Dermis blood vessel endothelial cell (primary cell): ENCODE data around the gene MAPK8. TPM values are rescaled to one million over a fixed set of nuclear protein-coding genes. Genes with fewer than 3 reads are reported as not detected.
A peak's percentile ranks its signal among the peaks of the same experiment; 100 is the strongest.

Experiments
- DNase-seq: peaks from one replicate; pipeline ENCODE4 v3.0.0; 2010
- total RNA-seq: library from RNA; depleted of rRNA; stranded (reverse); fragments of >200 nt; gene quantifications from 2 replicates; pipeline ENCODE4 v1.2.3, GENCODE V29; 2014

MAPK8 gene
- total RNA-seq, 1 donor from 2014 or later, result 81.3 TPM

DNA sequence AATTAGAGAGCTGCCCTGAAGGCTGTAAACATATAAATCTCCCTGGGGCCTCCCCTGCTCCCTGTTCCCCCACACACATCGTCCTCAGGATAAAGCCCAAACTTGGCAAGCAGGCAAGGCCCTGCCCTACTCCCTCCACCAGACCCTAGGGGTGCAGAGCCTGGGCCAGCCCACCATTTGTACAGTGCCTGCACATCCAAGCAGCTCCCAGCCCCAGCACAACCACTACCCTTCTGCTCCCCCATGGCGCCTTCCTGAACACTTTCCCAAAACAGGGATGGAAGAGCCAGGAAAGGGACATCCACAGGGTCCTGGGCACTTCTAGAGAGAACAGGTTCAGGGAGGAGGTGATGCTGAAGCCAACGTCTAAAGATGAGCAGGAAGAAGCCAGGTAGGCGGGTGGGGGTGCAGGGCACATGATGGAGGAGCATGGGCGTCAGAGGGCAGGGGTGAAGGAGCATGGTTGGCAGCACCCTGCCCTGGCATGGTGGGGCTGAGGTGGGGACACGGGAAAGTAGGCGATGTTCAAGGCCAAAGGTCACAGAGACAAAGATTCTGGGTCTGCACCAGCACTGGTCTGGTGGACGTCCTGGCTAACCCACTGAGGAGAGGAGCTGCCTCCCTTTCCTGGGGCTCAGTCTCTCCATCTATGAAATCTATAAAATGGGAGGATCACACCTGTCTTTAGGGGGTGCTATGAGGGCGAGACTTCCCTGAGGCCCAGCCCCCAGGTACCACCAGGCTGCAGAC, 157.8 kb downstream of the MAPK8 start:
- no peak for DNase-seq

DNA sequence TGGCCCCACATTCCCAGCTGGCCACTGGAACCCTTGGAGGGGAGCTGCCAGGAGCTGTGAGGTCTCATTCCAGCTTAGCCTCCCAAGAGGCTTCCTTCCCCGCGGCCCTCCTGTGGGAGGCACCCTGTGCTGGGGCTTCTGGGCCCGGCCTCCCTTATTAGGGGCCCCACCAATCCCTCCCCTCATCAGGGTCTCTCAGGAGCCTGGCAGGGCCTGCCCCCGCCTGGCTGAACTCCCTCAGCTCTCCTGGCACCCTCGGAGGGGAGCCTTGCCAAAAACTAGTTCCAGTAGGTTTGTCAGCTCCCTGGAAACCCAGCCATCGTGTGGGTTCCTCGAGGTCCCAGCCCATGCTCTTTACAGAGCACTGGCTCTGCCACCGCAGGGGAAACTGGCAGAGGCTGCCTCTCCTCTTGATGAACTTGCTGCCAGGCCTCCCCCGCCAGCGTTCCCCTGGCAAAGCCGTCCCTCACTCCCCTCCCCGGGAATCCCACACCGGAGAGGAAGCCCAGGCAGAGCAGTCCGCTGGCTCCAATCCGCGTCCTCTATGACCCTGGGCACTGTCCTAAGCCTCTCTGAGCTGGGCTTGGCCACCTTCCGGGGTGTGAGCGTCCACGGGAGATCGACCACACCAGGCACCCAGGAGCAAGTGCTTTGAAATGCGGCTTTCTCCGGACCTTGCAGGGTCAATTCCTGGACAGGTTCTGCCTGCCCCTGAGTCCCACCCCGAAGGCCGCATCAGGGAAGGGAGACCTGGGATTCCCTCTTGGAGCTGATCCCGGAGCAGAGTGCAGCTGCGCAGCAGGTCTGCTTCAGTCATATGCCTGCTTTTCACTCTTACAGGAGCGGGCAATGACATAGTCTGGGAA, 158.6 kb downstream of the MAPK8 start:
- no peak for DNase-seq

DNA sequence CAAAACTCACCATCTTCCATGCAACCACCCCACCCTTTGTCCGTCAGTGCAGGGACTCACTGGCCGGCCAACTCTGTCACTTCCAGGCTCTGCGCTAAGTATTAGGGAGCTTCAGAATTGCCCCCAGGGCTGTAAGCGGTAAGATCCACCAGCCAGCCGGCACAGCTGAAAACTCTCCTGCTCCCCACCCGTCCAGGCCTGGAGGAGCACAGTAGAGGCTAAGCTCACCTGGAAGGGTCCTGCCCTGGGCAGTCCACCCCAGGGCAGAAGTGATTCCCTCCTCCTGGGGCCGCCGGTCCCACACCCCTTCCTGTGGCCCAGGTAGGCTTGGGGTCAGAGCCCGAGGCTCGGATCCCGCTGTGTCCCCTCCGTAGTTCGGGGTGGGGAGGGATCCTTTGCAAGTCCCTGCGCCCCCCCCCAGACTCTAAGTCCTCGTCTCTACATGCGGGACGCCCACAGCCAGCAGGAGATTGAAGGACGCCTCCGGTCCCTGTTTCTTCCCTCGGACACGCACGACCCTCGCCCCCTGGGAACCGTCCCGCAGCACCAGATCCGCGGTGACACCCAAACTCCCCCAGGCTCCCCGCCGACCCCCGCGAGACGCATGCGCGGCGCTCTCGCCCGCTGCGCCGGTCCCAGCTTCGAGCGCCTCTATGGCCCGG, 159.5 kb downstream of the MAPK8 start:
- DNase-seq, result no peak

DNA sequence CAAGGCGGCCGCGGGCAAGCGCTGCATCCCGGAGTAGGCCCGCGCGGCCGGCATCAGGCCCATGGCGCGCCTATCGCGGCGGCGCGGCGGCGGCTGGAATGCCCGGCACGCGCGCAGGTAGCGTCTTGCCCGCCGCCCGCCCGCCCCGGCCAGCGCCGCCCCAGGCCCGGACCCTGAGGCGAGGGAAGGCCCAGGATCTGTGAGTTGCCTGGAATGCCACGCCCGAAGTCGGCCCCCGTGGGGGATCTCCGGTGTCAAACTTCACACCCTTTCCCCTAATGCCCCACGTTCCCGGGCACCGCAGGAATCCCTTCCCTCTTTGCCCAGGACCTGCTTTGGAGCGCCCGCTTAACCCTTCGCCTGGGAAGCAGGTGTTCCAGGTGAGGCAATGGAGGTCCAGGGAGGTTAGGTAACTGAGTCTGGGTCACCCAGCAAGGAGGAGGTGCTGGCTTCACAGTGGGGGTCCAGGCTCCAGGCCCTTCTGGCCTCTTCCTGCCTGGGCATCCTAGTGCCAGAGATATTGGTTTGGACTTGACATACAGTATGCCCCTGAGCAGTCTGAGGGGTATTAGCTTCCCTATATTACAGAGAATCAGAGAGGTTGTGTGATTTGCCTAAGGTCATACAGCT, 160.2 kb downstream of the MAPK8 start:
- peak; percentile 26 for DNase-seq

DNA sequence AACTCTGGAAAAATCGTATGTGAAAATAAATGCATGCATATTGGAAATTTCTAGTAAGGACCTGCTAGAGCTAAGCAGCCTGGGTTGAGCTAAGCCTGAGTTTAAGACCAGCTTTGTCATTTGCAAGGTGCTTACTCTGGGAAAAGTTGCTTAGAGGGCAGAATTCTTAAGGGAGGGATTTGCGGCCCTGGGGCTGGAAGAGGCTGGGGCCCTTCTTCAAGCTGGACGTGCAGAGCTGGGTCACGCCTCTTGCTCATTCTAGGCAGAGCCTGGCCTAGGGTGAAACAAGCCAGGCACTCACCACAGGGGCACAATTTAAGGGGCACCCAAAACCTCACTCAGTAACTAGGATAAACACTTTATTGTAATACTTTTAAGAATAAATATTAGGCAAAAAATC, 161.2 kb downstream of the MAPK8 start:
- DNase-seq, result no peak

DNA sequence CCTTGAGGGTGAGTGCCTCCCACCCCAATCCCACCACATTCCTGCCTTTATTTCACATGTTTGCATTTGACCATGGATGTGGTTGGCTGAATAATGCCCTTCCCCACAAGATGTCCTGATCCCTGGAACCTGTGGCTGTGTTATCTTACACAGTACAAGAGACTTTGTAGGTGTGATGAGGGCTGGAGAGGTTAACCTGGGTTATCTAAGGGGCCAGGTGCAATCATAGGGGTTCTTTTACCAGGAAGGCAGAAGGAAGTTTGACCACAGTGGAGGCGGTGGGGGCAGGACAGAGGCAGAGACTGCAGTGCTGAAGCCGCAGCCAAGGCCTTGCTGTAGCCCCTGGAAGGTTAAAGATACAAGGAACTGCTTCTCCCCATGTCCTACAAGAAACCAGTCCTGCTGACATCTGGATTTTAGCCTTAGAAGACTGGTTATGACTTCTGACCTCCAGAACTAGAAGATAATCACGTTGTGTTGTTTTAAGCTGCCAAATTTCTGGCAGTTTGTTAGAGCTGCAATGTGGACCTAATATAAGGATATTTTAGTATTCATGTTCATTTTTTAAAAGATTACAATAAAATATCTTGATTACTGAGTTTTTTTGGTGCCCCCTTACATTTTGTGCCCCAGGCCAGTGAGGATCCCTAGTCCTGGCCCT, 161.8 kb downstream of the MAPK8 start:
- DNase-seq, result no peak

DNA sequence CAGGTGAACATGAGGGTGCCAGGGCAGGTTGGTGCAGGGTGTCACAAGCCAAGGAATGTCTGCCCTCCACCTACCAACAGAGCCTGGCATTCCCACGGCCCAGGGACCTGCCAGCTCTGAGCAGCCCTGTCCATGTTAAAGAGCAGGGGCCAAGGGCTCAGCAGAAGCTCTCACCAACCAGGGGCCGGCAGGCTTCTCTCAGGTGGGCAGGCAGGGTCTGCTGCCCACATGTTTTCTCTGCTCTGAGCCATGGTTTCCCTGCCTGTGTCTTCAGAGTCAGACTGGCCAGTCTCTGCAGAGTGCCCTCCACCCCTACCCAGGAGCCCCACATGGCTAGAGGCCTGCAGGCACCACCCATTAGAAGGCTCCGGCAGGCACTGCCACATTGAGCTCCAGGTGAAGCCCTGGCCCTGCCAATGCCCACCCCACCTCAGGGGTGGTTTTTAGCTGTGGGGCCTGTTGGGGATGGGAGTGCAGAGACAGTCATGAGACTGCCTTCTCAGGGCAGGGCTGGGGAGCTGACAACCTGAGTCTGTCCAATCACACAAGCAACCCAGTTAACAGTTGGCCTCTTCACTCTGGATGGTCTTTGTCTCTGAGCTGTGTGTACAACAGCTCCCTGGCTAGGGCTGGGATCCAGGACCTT, 162.5 kb downstream of the MAPK8 start:
- DNase-seq, result no peak

DNA sequence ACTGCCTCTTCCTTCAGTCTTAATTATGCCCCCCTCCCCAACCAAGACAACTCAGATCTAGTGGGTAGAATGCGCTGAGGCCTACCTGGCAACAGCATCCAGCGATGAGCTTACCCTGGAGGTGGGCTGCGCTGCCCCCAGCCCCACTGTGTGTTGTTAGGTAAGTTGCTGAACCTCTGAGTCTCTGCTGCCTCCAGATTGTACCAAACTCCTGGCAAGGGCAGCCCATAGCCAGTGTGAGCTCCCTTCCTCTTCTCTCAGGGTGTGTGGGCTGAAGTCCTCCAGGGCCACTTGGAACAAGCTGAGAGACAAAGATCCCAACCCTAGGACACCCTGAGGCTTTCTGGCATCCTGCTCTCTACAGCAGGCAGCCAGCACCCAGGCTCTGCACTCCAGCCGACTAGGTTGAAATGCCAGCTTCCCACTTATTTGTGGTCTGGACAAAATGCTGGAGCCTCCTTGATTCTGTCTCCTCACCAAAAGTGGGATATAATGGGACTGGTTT, 163.1 kb downstream of the MAPK8 start:
- no peak for DNase-seq

DNA sequence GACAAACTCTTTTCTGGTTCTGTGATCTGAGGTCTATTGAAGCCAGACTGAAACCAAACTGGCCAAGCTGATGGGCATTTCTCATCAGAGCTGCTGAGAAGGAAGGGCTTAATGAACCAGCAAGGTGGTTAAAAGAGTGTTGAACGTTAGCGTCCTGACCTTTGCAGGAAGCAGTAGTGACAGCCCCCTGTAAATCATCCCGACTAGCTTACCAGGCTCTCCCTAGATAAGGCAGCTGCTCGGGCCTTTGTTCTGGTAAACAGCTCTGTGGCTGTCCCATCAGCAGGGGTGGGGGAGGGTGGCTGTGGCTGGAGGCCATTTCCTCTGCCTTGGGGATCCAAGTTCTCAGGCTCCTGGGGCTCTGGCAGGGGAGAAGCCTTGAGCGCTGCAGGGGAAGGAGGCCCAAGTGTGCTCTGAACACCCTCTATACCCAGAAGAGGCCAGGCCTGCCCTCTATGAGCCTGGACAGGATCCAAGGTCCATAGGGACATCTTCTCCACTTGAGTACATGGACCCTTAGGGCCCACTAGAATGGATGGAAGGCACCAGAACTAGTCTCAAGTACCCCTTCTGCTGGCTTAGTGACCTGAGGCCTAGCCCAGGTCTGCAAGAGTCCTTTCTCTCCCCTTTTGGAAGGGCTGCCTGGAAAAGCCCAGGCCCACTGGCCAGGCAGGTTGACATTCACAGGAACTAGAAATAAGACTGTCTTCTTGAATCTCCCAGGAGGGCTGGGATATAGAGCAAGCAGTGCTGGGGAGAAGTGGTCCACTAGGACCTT, 163.8 kb downstream of the MAPK8 start:
- DNase-seq, result peak; percentile 80

DNA sequence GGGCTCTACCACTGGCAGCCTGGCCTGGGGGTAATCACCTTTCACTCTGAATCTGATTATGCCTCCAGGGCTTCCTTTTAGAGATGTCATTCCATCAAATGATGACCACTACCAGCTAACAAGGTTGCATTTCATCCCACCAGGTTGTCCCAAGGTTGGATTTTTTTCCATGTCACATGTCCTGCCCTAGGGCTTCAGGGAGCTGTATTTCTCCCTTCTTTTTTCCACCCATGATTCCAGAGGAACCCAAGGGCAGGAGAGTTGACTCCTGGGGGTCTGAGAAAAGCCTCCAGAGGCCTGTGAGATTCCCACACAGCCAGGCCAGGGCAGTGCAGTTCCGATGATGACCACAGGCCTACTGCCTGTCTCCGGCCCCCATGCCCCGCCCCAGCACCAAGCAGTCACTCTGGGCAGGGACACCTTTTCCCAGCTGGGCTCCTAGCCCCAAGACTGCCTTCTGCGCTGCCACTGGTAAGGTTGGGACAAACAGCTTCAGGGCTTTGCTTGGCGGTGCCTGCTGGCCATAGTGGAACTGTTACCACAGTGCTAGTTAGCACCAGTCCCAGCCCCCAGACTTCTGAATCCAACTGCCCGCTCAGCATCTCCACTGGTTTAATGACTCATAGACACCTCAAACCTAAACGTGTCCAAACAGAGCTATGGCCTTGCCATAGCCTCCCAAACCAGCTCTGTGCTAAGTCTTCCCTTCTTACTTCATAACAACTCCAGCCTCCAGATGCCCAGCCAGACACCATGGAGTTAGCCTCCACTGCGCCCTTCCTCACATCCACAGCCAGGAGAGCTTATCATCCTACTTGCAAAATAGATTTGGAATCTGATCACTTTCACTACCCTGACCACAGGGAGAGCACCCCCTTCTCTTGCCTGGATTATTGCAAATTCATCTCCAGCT, 164.7 kb downstream of the MAPK8 start:
- DNase-seq, result no peak

DNA sequence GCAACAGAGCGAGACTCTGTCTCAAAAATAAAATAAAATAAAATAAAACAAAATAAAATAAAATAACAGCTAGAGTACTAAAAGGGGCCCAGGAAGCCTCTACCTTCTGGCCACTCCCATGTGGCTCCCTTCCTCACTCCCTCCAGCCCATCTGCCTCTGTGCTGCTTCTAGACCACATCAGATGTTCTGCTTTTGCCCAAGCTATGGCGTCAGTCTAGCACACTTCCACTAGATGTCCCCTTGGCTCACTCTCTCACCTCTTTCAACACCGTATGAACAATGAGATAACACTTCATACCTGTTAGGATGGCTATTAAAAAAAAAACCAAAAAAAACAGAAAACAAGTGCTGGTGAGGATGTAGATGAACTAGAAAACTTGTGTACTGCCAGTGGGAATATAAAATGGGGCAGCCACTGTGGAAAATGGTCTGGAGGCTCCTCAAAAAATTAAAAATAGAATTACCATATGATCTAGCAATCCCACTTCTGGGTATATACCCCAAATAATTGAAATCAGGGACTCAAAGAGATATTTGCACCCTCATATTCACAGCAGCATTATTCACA, 166.1 kb downstream of the MAPK8 start:
- DNase-seq, result no peak

DNA sequence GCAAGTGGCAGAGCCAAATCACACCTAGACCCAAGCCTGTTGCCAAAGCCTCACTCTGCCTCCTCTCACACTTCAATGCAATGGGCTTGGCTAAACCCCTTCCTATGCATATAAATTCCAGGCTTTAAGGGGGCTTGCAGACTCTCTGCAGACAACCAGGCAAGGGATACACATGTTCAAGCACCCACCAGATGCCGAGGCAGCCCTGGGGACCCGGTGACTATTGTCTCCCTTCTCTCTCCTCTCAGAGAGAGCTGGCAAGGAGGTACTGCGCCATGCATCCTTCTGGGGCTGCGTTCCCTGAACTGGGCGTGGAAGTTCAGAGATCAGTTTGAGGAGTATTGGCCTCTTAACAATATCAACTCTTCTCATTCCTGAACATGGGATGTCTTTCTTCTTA, 167.2 kb downstream of the MAPK8 start:
- no peak for DNase-seq

DNA sequence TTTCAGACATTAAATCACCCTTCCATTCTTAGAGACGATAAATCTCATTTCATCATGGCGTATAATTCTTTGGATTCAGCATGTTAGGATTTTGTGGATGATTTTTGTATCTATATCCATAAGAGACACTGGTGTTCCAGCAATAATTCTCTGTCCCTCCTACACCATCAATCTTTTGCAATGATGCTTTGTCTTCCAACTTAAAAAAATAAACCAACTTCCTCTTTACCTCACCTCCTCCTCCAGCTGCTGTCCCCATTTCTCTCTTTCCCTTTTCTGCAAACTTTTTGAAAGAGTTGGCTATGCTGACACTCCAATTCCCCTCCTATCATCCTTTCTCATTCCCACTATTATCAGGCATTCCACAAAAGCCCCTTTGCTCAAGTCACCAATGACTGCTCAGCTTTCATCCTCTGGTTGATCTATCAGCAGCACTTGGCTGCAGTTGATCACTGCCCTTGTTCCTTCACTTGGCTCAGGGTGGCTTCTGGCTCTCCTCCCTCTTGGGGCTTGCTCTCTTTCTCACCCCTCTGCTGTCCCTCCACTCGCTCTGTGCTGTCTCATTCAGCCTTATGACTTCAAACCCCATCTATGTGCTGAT, 168.4 kb downstream of the MAPK8 start:
- DNase-seq, result no peak

DNA sequence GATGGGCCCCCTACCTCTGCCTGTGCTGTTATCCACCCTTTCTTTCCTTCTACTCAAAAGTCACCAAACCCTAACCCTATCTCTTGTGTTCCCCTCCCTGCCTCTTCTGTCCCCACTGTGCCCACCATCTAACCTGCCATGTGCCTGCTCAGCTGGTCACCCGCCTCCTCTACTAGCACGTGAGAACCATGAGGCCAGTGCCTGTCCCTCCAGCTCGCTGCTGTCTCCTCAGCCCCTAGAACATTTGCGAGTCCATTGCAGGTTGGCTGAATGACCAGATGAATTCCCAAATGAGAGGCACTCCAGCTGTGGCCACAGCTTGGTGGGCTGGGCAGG, 169.4 kb downstream of the MAPK8 start:
- no peak for DNase-seq

DNA sequence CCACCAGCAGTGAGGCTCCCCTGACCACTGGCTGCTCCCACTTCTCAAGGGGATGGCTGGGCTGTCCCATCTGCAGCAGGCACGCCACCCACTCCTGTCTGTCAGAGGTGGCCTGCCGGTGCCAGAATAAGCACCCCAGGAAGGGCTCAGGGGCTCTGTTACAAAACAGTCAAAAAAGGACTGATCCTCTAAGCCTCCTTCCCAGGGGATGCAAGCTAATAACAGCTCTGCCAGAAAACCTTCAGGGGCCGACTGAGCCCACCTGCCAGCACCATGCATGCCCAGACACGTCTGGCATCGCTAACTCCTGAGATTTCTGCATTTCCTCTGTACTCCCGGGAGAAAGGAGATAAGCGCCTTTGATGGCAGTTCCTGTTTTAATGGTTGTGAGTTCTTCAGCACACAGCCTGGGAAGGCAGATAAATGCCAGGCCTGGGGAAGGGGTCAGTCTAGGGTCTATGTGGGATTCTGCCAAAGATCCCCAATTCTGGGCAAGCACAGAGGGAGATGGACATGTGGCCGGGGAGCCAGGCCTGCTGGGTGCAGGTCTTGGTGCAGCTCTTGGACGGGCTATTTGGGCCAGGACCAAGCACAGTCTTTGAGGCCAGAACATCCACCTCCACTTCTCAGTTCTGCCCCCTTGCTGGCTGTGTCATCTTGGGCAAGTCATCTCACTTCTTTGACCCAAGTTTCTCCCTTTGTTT, 170.0 kb downstream of the MAPK8 start:
- peak; percentile 39 for DNase-seq

DNA sequence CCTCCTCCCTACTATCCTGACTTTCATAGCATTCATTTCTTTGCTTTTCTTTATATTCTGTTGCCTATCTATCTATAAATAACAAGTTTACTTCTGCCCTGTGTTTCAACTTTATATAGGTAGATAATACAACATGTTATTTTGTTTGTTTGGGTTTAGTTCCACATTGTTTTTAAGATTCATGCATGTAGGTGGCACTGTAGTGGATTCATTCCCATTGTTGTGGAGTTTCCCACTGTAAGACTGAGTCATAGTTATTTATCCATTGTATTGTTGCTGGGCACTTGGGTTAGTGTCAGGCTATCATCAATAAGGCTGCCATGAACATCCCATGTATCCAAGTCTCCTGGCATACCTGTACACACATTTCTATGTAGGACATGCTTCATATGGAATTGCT, 170.7 kb downstream of the MAPK8 start:
- peak; percentile 60 for DNase-seq

DNA sequence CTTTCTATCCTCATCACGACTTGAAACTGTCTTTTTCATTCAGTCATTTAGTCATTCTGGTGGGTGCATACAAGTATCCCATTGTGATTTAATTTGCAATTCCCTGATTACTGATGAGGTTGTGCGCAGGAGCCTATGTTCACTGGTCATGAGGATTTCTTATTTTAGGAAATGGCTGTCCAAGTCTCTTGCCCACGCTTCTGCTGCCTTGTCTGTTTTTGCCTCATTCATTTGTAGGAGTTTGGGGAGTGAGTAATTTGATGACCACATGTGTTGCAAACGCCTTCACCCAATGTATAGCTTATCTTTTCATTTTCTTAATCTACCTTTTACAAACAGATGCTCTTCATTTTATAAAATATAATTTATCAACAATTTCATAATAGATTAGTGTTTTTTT, 171.1 kb downstream of the MAPK8 start:
- no peak for DNase-seq

DNA sequence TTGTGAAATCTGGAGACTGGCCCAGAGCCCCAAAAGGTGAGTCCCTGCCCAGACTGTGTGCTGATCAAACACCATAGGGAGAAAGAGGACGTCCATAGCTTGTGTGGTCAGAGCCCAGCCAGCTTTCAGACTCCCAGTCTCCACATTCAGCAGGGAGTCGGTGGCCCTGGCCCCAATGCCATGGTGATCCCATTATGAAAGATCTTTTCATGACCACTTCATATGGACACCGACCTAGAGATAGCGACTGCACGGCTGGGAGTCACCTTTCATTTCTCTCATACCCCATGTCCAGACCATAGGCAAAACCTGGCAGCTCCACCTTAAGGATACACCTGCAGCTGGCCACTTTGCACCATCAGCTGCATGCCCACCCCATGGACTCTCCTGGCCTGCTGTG, 172.0 kb downstream of the MAPK8 start:
- DNase-seq, result no peak
